Subcutaneous adipose tissue (tissue), 4 donors: Measurements from ENCODE around the gene COL20A1. TPM values are rescaled to one million over a fixed set of nuclear protein-coding genes. Genes with fewer than 3 reads are reported as not detected.

Experiments
- total RNA-seq, 4 donors: library from RNA; depleted of rRNA; stranded (reverse); fragments of >200 nt; gene quantifications; one replicate each; pipeline ENCODE4 v1.1.0, GENCODE V29; 2016
- TF ChIP-seq, protein P1 (sequence below): fragments of 450-650 bp; IDR thresholded peaks from one replicate; pipeline ENCODE4 v1.5.1; 2016; ENCODE audit warnings: low read depth, mild to moderate bottlenecking, control low read depth, antibody characterized with exemption, moderate library complexity

COL20A1 gene
- total RNA-seq, 4 donors from 2014 or later: not detected

DNA sequence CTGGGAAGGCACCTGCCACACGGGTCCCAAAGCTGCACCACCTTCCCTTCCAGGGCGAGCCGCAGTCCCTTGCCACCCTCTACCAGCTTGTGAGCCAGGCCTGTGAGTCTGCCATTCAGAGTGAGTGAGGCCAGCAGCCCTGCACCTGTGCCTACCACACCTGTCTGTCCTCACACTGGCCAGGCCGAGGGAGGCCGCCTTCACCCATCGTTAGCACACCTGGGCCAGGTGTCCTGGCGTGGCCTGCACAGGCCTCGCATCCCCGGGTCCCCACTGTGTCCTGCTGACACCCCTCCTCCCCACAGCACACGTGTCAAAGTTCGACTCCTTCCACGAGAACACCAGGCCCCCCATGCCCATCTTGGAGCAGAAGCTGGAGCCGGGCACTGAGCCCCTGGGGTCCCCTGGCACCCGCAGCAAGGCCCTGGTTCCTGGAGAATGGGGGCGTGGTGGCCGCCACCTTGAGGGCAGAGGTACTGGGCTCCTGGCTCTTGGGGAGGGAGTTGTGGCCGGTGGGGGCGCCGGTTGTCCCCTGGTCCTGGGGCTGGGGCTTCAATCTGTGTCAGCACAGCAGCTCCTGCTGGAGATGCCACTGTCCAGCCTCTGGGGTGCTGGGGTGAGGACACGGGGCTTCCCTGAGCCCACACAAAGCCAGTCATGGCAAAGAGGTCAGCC, 35.2 kb downstream of the COL20A1 start:
- TF ChIP-seq, protein P1, sequence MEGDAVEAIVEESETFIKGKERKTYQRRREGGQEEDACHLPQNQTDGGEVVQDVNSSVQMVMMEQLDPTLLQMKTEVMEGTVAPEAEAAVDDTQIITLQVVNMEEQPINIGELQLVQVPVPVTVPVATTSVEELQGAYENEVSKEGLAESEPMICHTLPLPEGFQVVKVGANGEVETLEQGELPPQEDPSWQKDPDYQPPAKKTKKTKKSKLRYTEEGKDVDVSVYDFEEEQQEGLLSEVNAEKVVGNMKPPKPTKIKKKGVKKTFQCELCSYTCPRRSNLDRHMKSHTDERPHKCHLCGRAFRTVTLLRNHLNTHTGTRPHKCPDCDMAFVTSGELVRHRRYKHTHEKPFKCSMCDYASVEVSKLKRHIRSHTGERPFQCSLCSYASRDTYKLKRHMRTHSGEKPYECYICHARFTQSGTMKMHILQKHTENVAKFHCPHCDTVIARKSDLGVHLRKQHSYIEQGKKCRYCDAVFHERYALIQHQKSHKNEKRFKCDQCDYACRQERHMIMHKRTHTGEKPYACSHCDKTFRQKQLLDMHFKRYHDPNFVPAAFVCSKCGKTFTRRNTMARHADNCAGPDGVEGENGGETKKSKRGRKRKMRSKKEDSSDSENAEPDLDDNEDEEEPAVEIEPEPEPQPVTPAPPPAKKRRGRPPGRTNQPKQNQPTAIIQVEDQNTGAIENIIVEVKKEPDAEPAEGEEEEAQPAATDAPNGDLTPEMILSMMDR: no peak

DNA sequence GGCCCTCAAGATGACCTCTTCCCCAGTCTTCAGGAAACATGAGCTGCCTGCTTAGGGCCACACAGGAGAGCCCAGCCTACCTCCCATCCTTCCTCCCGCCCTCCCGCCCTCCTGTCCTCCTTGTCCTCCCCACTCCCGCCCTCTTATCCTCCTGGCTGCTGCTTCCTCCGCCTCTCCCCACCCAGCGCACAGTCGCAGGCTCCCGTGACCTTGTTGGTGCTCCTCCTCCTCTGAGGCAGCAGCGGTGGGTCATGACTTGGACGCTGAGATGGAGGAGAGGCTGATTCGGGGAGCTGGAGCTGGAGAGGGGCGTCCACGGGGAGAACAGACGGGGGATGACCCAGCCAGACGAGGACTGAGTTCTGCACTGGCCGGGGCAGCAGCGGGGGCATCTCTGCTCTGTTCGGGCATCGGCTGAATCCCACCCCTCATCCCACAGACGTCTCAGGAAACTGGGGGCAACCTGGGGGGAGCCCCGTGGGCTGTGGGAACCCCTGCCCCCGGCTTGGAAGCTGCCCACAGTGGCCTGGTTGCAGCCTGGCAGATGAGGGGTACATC, 35.8 kb downstream of the COL20A1 start:
- TF ChIP-seq, protein P1: no peak

DNA sequence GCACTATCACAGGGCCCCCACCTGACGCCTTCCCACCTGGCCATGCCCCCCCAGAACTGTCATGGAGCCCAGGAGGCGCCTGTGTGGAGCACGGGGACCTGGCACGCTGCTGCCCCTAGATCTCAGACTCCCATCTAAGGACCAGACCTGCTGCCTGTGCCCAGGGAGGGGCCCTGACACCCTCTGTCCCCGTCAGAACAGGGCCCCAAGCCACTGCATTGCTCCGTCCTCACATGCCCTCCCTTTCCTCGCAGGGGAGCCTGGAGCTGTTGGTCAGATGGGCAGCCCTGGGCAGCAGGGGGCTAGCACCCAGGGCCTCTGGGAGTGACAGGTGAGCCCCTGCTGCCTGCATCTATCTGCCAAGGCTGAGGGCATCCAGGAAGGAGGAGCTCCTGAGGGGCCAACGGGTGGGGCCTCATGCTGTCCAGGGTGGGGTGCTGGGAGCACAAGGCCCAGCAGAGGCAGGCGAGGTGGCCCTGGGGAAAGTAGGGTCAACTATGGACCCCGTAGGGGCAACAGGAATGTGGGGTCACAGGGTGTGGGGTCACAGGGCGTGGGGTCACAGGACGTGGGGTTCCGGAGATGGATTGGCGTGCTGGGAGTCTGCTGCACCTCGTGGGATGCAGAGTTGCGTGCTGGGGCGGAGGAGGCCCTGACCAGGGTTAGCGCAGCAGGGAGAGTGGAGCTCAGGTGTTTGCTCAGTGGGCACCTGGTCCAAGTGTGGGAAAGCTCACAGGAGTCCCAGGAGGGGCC, 36.5 kb downstream of the COL20A1 start:
- TF ChIP-seq, protein P1: no peak

DNA sequence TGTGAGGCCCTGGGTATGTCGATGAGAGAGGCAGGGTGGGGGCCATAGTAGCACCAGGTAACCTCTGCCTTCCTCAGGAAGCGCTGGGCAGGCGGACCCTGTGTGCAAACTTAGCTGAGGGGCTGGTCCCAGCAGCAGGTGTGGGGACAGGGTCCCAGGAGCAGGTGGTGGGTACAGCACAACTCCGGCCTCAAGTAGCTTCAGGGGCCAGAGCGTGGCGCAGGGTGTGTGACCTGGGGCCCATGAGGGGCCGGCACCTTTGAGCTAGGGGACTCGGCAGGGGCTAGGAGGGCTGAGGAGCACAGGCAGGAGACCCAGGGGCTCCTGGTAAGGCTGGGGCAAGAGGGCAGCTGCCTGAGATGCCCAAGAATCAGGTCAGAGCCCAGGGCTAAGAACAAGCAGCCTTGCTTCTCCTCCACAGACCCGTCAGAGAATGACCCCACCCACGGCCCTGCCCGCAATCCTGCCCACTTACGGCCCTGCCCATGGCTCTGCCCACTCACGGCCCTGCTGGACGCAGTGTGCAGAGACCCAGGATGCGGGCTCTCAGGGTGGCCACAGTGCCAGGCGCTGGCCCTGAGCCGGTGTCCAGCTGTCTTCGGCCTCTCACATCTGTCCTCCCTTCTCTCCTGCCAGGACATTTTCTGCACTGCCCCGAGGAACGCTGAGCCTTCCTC, 37.2 kb downstream of the COL20A1 start:
- TF ChIP-seq, protein P1: no peak

DNA sequence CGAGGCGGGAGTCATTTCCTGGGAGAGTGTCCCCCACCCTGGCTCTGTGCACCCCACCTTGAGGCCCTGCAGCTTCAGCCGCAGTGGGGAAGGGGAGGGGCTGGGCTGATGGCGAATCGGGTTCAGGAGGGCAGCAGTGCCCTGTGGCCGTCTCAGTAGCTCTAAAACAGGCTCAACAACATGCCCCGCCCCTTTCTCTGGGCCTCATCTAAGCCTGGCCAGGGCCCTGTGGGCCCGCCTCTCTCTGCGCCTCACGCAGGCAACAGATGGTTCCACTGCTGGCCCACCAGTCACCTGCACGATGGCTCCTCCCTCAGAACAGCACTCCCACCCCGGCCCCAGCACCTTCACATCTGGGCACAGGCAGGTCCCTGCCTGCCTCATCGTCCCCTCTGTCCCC, 38.0 kb downstream of the COL20A1 start:
- TF ChIP-seq, protein P1: no peak

DNA sequence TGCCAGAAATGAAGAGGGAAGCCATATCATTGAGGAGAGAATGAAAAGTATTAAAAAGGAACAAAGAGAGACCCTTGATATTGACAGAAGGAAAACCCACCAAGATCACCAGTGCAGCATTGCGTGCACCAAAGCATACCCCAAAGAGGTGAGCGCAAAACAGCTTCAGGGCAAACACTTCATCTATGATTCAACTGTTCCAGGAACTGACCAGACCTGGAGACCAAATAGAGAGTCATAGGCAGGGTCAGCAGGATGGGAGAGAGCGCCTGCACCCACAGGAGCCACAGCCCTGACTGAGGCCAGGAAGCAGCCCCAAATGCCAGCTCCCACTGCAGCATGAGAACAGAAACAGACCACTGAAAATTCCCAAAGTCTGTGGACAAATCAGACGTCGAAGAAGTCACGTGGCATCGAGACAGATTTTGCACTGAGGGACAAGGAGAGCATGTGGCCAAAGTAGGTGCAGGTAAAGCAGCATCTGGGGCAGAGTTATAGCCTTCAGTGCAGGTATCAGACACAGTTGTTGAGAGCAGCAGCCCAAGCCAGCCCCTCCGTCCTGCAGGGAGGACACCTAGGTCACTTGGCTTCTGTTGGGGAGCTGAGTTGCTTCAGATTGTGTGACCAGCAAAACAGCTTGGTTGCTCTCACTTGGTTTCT, 38.9 kb downstream of the COL20A1 start:
- TF ChIP-seq, protein P1: no peak
